Dendritic cell treated with granulocyte-macrophage colony-stimulating factor and Interleukin-4, amounts not matched to agents 40 ng/mL and 50 ng/mL, for 4 days (primary cell): ENCODE measurements around the gene PDE9A.
A peak's percentile ranks its signal among the peaks of the same experiment; 100 is the strongest.
"Not testable (repeated sequence)": the region's sequence is repeated elsewhere in the genome, so short reads cannot be mapped to it uniquely, and the experiment has no call there.

Experiments
- H3K27ac Mint-ChIP-seq: one replicate; pipeline ENCODE4 v1.8.0; 2022; ENCODE audit warnings: mild to moderate bottlenecking, mixed read lengths
- H3K27me3 Mint-ChIP-seq: one replicate; pipeline ENCODE4 v1.8.0; 2022; ENCODE audit warnings: mild to moderate bottlenecking, mixed read lengths
- H3K36me3 Mint-ChIP-seq: one replicate; pipeline ENCODE4 v1.8.0; 2022; ENCODE audit warnings: low read depth, mixed read lengths
- H3K4me1 Mint-ChIP-seq: one replicate; pipeline ENCODE4 v1.8.0; 2022; ENCODE audit warnings: low read depth, mixed read lengths
- H3K4me3 Mint-ChIP-seq: one replicate; pipeline ENCODE4 v1.8.0; 2022; ENCODE audit warnings: mild to moderate bottlenecking, moderate library complexity, mixed read lengths
- H3K9me3 Mint-ChIP-seq: one replicate; pipeline ENCODE4 v1.8.0; 2022; ENCODE audit warnings: mixed read lengths
- intact Hi-C: fragments of 100-400 bp; cut with micrococcal nuclease; formaldehyde crosslinking; loops from one replicate; pipeline ENCODE4 v1.15.0; 2022

Gene PDE9A

GRCh38 chr21:42806509-42807140 is 153.2 kb downstream of the PDE9A start:
- Mint-ChIP-seq H3K27ac (peak overlapping the region; percentile 21), H3K36me3 (no peaks in the 10 kb centered on the region), H3K27me3 (peaks cover 13% of the 10 kb centered on the region), H3K9me3 (no peaks in the 10 kb centered on the region), H3K4me3 (no peak overlapping the region), H3K4me1 (peaks cover 23% of the 10 kb centered on the region)
- intact Hi-C loops, result no loop called here

DNA sequence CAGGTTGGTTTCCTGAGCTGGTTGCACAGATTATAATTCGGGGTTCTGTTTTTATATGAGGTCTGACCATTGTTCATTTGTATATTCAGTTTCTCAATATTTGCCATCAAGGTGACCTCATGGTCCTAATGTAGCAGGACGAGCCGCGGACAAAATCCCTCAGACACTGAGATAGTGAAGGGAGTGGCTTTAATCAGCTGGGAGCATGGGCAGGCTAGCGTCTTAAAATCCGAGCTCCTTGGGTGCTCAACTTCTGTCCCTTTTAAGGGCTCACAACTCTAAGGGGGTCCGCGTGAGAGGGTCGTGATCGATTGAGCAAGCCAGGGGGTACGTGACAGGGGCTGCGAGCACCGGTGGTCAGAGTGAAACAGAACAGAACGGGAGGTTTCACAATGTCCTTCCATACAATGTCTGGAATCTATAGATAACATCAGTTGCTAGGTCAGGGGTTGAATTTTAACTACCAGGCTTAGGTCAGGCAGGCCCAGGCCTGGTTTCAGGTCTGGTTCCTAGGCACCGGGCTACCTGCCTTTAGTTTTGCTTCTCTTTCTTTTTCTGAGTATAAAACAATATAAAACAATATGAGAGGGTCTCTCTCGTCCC is 154.0 kb downstream of the PDE9A start:
- intact Hi-C loops, H3K36me3 Mint-ChIP-seq, H3K4me3 Mint-ChIP-seq, H3K27ac Mint-ChIP-seq, H3K9me3 Mint-ChIP-seq: not testable (repeated sequence)
- Mint-ChIP-seq H3K4me1 (peaks cover 30% of the 10 kb centered on the region), H3K27me3 (peaks cover 13% of the 10 kb centered on the region)

DNA sequence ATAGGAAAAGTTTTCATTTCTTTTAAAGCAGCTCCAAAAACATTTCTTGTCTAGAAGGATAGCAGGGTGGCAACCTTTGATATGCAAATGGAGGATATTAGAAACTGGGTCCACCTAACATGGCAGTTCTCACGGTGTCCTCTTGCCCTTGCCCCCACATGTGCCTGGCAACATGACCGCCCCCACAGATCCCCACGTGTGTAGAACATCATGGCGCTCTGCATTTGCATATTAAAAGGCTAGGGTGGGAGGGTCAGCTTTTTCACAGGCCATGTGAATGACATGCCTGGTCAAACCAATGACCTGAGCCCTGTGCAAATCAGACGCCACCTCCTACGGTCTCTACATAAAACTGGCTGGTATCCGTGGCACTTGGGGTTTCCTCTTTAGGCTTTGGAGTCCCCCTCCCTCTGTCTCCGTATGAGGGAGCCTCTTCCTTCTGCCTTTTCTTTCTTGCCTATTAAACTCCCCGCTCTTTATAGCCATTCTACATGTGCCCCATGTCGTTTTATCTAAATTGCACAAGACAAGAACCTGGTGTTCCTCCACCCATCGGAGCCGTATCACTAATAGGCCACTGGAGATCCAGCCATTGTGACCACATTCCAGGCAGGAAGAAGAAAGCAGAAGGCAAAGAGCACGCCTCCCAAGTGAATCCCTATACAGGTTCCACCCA is 154.7 kb downstream of the PDE9A start:
- intact Hi-C loops, result no loop called here
- Mint-ChIP-seq H3K27me3 (peaks cover 13% of the 10 kb centered on the region), H3K4me1 (peaks cover 32% of the 10 kb centered on the region), H3K9me3 (no peaks in the 10 kb centered on the region), H3K27ac (no peak overlapping the region), H3K4me3 (no peak overlapping the region), H3K36me3 (no peaks in the 10 kb centered on the region)

DNA sequence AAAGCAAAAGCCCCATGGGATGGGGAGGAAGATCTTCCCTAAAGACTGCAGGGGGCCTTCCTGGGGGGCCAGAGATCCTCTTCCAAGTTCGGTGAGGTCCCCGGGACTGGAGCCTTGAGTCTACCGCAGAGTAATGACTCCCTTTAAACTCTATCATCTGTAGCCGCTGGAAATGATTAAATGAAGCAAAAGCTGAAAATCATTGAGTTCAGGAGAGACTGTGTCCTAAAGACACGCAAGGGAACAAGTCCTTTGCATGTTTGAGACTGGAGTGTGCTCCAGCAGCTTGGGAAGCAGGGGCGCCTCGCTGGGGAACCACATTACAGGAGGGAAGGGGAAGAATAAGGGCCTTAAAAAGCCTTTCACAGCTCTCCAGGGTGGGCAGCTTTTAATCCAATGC is 155.8 kb downstream of the PDE9A start:
- no peak overlapping the region for H3K27ac Mint-ChIP-seq
- H3K4me1 Mint-ChIP-seq, result peaks cover 32% of the 10 kb centered on the region
- no peak overlapping the region for H3K4me3 Mint-ChIP-seq
- H3K9me3 Mint-ChIP-seq, result no peaks in the 10 kb centered on the region
- no peaks in the 10 kb centered on the region for H3K36me3 Mint-ChIP-seq
- intact Hi-C loops, result no loop called here
- H3K27me3 Mint-ChIP-seq, result peaks cover 13% of the 10 kb centered on the region

DNA sequence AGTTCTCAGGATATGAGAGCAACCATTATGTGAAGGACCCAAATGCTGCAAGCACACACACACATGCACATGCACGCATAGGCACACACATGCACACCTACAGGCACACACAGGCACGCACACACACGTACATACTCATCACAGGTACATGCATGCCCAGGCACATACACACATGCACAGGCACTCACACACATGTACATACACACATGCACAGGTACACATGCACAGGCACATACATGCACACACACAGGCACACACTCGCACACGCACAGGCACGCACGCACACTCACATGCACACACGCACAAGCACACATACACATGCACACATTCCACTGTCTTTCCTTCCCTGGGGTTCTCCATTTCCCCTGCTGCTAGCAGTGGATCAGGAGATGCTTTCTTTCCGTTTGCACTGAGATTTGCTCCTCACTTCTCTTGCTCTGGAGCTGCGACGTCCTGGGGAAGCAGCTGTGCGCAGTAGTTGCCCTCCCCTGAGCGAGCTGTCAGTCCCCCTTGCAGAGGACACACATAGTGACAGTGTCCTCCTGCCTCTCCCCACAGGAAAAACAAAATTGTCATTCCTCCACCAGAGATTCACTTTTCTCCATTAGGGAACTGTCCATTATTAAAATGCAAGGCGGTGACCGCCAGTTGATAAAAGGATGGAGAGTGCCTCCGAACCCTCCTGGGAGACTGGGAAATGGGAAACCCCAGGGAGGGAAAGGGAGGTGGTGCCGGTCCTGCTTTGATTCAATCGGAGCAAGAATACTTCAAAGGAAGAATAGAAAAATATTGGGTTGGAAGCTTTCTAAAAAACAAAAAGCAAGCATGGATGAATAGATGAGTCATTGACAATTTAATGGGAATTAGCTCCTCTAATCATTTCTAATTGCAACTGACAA is 156.4 kb downstream of the PDE9A start:
- Mint-ChIP-seq H3K27me3 (peaks cover 13% of the 10 kb centered on the region), H3K9me3 (no peaks in the 10 kb centered on the region), H3K36me3 (no peaks in the 10 kb centered on the region), H3K27ac (no peak overlapping the region), H3K4me3 (no peak overlapping the region), H3K4me1 (peaks cover 32% of the 10 kb centered on the region)
- intact Hi-C loops, result no loop called here

- Mint-ChIP-seq H3K36me3 (no peaks in the 10 kb centered on the region), H3K27ac (no peak overlapping the region), H3K4me3 (no peak overlapping the region), H3K9me3 (no peaks in the 10 kb centered on the region), H3K4me1 (peaks cover 15% of the 10 kb centered on the region), H3K27me3 (peaks cover 4% of the 10 kb centered on the region)
- intact Hi-C loops, result no loop called here
Observed at GRCh38 chr21:42811960-42812359, 158.5 kb downstream of the PDE9A start.

GRCh38 chr21:42812528-42813241 is 159.3 kb downstream of the PDE9A start:
- H3K27ac Mint-ChIP-seq, H3K4me3 Mint-ChIP-seq, H3K36me3 Mint-ChIP-seq, intact Hi-C loops, H3K9me3 Mint-ChIP-seq, H3K27me3 Mint-ChIP-seq: not testable (repeated sequence)
- H3K4me1 Mint-ChIP-seq, result peaks cover 14% of the 10 kb centered on the region

GRCh38 chr21:42815217-42815616 is 161.8 kb downstream of the PDE9A start:
- peaks cover 9% of the 10 kb centered on the region for H3K4me1 Mint-ChIP-seq
- peaks cover 2% of the 10 kb centered on the region for H3K27me3 Mint-ChIP-seq
- no peaks in the 10 kb centered on the region for H3K36me3 Mint-ChIP-seq
- H3K4me3 Mint-ChIP-seq, result no peak overlapping the region
- intact Hi-C loops, result no loop called here
- no peak overlapping the region for H3K27ac Mint-ChIP-seq
- no peaks in the 10 kb centered on the region for H3K9me3 Mint-ChIP-seq

DNA sequence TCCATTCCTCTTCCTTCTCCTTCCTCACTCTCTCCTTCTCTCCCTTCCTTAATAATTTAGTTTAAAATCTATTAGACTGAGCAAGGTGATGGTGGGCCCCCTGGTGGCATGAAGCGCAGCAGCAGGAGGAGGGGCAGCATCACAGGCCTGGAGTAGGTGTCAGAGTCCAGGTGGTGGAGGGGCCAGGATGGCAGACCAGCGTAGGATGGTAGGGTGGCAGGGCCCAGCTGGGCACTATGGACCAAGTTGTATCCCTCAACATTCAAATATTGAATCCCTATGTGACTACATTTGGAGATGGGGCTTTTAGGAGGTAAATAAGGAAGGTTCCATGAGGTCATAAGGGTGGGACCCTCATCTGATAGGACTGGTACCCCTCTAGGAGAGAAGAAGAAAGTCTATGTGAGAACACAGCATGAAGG is 164.9 kb downstream of the PDE9A start:
- Mint-ChIP-seq H3K9me3 (no peaks in the 10 kb centered on the region), H3K4me1 (no peaks in the 10 kb centered on the region), H3K36me3 (no peaks in the 10 kb centered on the region), H3K27ac (no peak overlapping the region), H3K27me3 (peaks cover 2% of the 10 kb centered on the region), H3K4me3 (no peak overlapping the region)
- intact Hi-C loops, result loop anchor here (2.0 kb wide), 1 partner anchor 226 kb away; no protein-coding TSS in a partner anchor

DNA sequence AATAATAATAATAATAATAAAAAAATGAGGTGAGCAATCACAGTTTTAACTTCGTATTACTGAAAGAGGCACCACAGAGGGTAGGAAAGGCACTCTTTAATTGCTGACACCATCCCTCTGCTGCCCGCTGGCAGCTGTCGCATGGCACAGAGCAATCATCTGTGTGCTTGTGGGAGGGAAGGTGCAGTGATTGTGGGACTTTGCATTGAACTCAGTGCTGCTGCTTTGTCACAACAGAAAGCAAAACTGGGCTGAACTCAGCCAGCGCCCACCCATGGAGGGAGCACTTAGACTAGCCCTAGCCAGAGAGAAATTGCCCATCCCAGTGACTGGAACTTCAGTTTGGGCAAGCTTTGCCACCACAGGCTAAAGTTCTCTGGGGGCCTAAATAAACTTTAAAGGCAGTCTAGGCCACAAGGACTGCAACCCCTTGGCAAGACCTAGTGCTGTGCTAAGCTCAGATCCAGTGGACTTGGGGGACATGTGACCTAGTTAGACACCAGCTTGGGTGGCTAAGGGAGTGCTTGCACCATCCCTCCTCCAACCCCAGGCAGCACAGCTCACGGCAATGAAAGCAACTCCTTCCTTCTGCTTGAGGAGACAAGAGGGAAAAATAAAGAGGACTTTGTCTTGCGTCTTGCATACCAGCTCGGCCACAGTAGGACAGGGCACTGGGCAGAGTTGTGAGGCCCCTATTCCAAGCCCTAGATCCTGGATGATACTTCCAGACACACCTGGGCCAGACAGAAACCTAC is 166.6 kb downstream of the PDE9A start:
- H3K4me3 Mint-ChIP-seq, result no peak overlapping the region
- H3K9me3 Mint-ChIP-seq, result no peaks in the 10 kb centered on the region
- H3K36me3 Mint-ChIP-seq, result no peaks in the 10 kb centered on the region
- H3K27me3 Mint-ChIP-seq, result peaks cover 5% of the 10 kb centered on the region
- intact Hi-C loops, result loop anchor here (2.0 kb wide), 1 partner anchor 227 kb away; no protein-coding TSS in a partner anchor
- H3K4me1 Mint-ChIP-seq, result no peaks in the 10 kb centered on the region
- no peak overlapping the region for H3K27ac Mint-ChIP-seq

GRCh38 chr21:42820616-42821465 is 167.4 kb downstream of the PDE9A start:
- Mint-ChIP-seq H3K27ac (no peak overlapping the region), H3K4me1 (no peaks in the 10 kb centered on the region), H3K36me3 (no peaks in the 10 kb centered on the region), H3K9me3 (no peaks in the 10 kb centered on the region), H3K4me3 (no peak overlapping the region), H3K27me3 (peaks cover 11% of the 10 kb centered on the region)
- intact Hi-C loops, result no loop called here
